NCI-H2107 treated with DMSO at 0.1 percent for 48 hours (cell line): ENCODE results near the gene PLP1.
"Not testable (repeated sequence)": the region's sequence is repeated elsewhere in the genome, so short reads cannot be mapped to it uniquely, and the experiment has no call there.

ENCODE experiments used
- DNase-seq: peaks from one replicate; lab custom pipeline; 2025; ENCODE audit not compliant: unreplicated experiment; lab: John Stamatoyannopoulos, UW

The PLP1 gene

GRCh38 chrX:103776546-103776945 lies at the start of gene PLP1:
Gene PLP1 (plus strand): TSS chrX:103776840. CDS start chrX:103776996, 156 bp downstream.
- no peak for DNase-seq

- DNase-seq: no peak
These were observed 49.5 kb upstream of the PLP1 start for GRCh38 chrX:103727115-103727514.

- DNase-seq: no peak
These were observed 47.6 kb upstream of the PLP1 start for GRCh38 chrX:103729015-103729414.

- DNase-seq: no peak
These were observed 46.4 kb upstream of the PLP1 start for GRCh38 chrX:103730147-103730795.

- peak; percentile 56 for DNase-seq
These were observed 45.7 kb upstream of the PLP1 start for GRCh38 chrX:103730796-103731493.

GRCh38 chrX:103733017-103733416 lies 43.6 kb upstream of the PLP1 start:
- DNase-seq: no peak

- DNase-seq: peak; percentile 12
These were observed 42.4 kb upstream of the PLP1 start for GRCh38 chrX:103734125-103734760.

- DNase-seq: no peak
These were observed 38.9 kb upstream of the PLP1 start for GRCh38 chrX:103737696-103738095.

GRCh38 chrX:103739421-103739820 lies 37.2 kb upstream of the PLP1 start:
- no peak for DNase-seq

GRCh38 chrX:103741879-103742278 lies 34.8 kb upstream of the PLP1 start:
- DNase-seq: no peak

GRCh38 chrX:103742339-103742738 lies 34.3 kb upstream of the PLP1 start:
- no peak for DNase-seq

GRCh38 chrX:103747163-103747562 lies 29.5 kb upstream of the PLP1 start:
- no peak for DNase-seq

GRCh38 chrX:103754401-103754800 lies 22.2 kb upstream of the PLP1 start:
- no peak for DNase-seq

GRCh38 chrX:103756736-103757135 lies 19.9 kb upstream of the PLP1 start:
- peak; percentile 53 for DNase-seq

- DNase-seq: no peak
These were observed 18.1 kb upstream of the PLP1 start for GRCh38 chrX:103758555-103758954.

GRCh38 chrX:103763541-103763940 lies 13.1 kb upstream of the PLP1 start:
- not testable (repeated sequence) for DNase-seq

- not testable (repeated sequence) for DNase-seq
These were observed 9.7 kb upstream of the PLP1 start for GRCh38 chrX:103766813-103767555.

- no peak for DNase-seq
These were observed 3.2 kb upstream of the PLP1 start for GRCh38 chrX:103773445-103773844.

GRCh38 chrX:103774070-103774642 lies 2.5 kb upstream of the PLP1 start:
- DNase-seq: peak; percentile 44

- DNase-seq: peak; percentile 5
These were observed 2.6 kb downstream of the PLP1 start for GRCh38 chrX:103779141-103779789.
